ENCODE data around the gene ZDHHC1. TPM values are rescaled to one million over a fixed set of nuclear protein-coding genes. Genes with fewer than 3 reads are reported as not detected.

Gene ZDHHC1
- total and polyA plus RNA-seq, 3 donors from 2014 or later = 26.7 to 62.7 (median 62.0) TPM

DNA sequence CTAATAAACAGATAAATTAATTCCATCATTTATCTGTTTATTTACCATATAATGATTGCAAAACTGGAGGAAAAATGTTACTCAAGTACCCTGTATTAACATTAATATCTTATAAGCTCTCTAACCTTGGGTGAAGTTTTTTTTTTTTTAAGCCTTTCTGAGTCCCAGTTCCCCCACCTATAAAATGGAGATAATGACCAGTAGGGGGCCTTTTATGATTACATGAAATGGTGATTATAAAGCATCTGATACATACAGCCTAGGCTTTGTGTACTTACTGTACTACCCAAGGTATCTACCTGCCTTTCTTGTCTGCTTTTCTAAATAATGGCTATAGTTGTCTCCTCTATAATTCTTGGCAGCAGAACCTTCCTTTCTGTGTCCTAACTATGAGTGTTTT lies 67.1 kb downstream of the ZDHHC1 start:
- intact Hi-C loops (cut with DNase I; ENCODE audit: low total_unique reads) = no loop called here
- Histone ChIP-seq H3K4me1 (no peaks in the 10 kb centered on the region), H3K4me3 (no peak overlapping the region), H3K36me3 (ENCODE audit: low read depth, missing control alignments) (no peaks in the 10 kb centered on the region), H3K27me3 (no peaks in the 10 kb centered on the region), H3K9me3 (no peaks in the 10 kb centered on the region), H3K27ac (no peak overlapping the region)
- TF ChIP-seq POLR2A (IDR thresholded peaks at IDR 0.05) = no peak
- TF ChIP-seq, protein P1, sequence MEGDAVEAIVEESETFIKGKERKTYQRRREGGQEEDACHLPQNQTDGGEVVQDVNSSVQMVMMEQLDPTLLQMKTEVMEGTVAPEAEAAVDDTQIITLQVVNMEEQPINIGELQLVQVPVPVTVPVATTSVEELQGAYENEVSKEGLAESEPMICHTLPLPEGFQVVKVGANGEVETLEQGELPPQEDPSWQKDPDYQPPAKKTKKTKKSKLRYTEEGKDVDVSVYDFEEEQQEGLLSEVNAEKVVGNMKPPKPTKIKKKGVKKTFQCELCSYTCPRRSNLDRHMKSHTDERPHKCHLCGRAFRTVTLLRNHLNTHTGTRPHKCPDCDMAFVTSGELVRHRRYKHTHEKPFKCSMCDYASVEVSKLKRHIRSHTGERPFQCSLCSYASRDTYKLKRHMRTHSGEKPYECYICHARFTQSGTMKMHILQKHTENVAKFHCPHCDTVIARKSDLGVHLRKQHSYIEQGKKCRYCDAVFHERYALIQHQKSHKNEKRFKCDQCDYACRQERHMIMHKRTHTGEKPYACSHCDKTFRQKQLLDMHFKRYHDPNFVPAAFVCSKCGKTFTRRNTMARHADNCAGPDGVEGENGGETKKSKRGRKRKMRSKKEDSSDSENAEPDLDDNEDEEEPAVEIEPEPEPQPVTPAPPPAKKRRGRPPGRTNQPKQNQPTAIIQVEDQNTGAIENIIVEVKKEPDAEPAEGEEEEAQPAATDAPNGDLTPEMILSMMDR (IDR thresholded peaks at IDR 0.05) = peak in 1 of 3 experiments; percentile 47
- no peak for DNase-seq

- TF ChIP-seq POLR2A (IDR thresholded peaks at IDR 0.05) = no peak
- TF ChIP-seq, protein P1 (IDR thresholded peaks at IDR 0.05) = no peak
- H3K9me3 ChIP-seq = no peaks in the 10 kb centered on the region
- no peaks in the 10 kb centered on the region for H3K27me3 ChIP-seq
- 93% methylated on average over 3 of the region's 3 CpGs for WGBS, 2 donors
- DNase-seq = no peak
- intact Hi-C loops (cut with DNase I; ENCODE audit: low total_unique reads) = no loop called here
- no peak overlapping the region for H3K27ac ChIP-seq
- no peak overlapping the region for H3K4me3 ChIP-seq
- H3K4me1 ChIP-seq = no peaks in the 10 kb centered on the region
- H3K36me3 ChIP-seq (ENCODE audit: low read depth, missing control alignments) = no peaks in the 10 kb centered on the region
Measured at GRCh38 chr16:67346341-67346740, 69.9 kb downstream of the ZDHHC1 start.

- H3K27ac ChIP-seq = no peak overlapping the region
- DNase-seq = no peak
- TF ChIP-seq, protein P1 (IDR thresholded peaks at IDR 0.05) = no peak
- TF ChIP-seq POLR2A (IDR thresholded peaks at IDR 0.05) = no peak
- no peaks in the 10 kb centered on the region for H3K4me1 ChIP-seq
- H3K9me3 ChIP-seq = no peaks in the 10 kb centered on the region
- 65 to 79% methylated on average over 1 of the region's 1 CpG for WGBS, 2 donors
- H3K36me3 ChIP-seq (ENCODE audit: low read depth, missing control alignments) = no peaks in the 10 kb centered on the region
- intact Hi-C loops (cut with DNase I; ENCODE audit: low total_unique reads) = no loop called here
- H3K4me3 ChIP-seq = no peak overlapping the region
- H3K27me3 ChIP-seq = no peaks in the 10 kb centered on the region
Measured at GRCh38 chr16:67345401-67345800, 70.9 kb downstream of the ZDHHC1 start.

Small RNA genes lying within 50 kb of the gene (small RNA-seq; reads per million reads assigned to genes)
- 0 reads per million in 2 donors for gene RNU1-123P

Other genes with a start within 250 kb of the ZDHHC1 start
- gene NOL3, start 245.9 kb downstream of the ZDHHC1 start, total RNA-seq = 10 to 100 TPM; 16.2 to 34.9 TPM
- gene NOL3, start 245.9 kb downstream of the ZDHHC1 start, polyA plus RNA-seq (ENCODE audit: insufficient read depth, low read depth, low replicate concordance) = 11.8 TPM
- 10 to 100 TPM; 65.1 to 89.4 TPM for gene MATCAP1, start 232.5 kb downstream of the ZDHHC1 start, total RNA-seq
- gene MATCAP1, start 232.5 kb downstream of the ZDHHC1 start, polyA plus RNA-seq (ENCODE audit: insufficient read depth, low read depth, low replicate concordance) = 44.6 TPM
- 1 to 10 TPM; 5.1 to 9.0 TPM for gene EXOC3L1, start 226.3 kb downstream of the ZDHHC1 start, total RNA-seq
- 2.6 TPM for gene EXOC3L1, start 226.3 kb downstream of the ZDHHC1 start, polyA plus RNA-seq (ENCODE audit: insufficient read depth, low read depth, low replicate concordance)
- gene E2F4, start 224.3 kb downstream of the ZDHHC1 start, total RNA-seq = 100 to 1,000 TPM; 110 to 126 TPM
- 72.5 TPM for gene E2F4, start 224.3 kb downstream of the ZDHHC1 start, polyA plus RNA-seq (ENCODE audit: insufficient read depth, low read depth, low replicate concordance)
- gene ELMO3, start 217.3 kb downstream of the ZDHHC1 start, total RNA-seq = 10 to 100 TPM in 1 of 2 donors, 1 to 10 TPM in 1; 9.3 to 10.5 TPM
- gene ELMO3, start 217.3 kb downstream of the ZDHHC1 start, polyA plus RNA-seq (ENCODE audit: insufficient read depth, low read depth, low replicate concordance) = 22.2 TPM
- 10 to 100 TPM; 57.4 to 66.8 TPM for gene TMEM208, start 189.3 kb downstream of the ZDHHC1 start, total RNA-seq
- gene TMEM208, start 189.3 kb downstream of the ZDHHC1 start, polyA plus RNA-seq (ENCODE audit: insufficient read depth, low read depth, low replicate concordance) = 55.6 TPM
- gene FHOD1, start 169.0 kb downstream of the ZDHHC1 start, total RNA-seq = 10 to 100 TPM; 28.8 to 40.0 TPM
- gene FHOD1, start 169.0 kb downstream of the ZDHHC1 start, polyA plus RNA-seq (ENCODE audit: insufficient read depth, low read depth, low replicate concordance) = 17.0 TPM
- 10 to 100 TPM in 1 of 2 donors, 1 to 10 TPM in 1; 6.8 to 15.7 TPM for gene SLC9A5, start 167.5 kb downstream of the ZDHHC1 start, total RNA-seq
- gene SLC9A5, start 167.5 kb downstream of the ZDHHC1 start, polyA plus RNA-seq (ENCODE audit: insufficient read depth, low read depth, low replicate concordance) = 4.8 TPM
- gene PLEKHG4, start 136.9 kb downstream of the ZDHHC1 start, total RNA-seq = 100 to 1,000 TPM in 1 of 2 donors, 10 to 100 TPM in 1; 86.5 to 137 TPM
- gene PLEKHG4, start 136.9 kb downstream of the ZDHHC1 start, polyA plus RNA-seq (ENCODE audit: insufficient read depth, low read depth, low replicate concordance) = 102 TPM
- gene KCTD19, start 89.7 kb downstream of the ZDHHC1 start, total RNA-seq = 100 to 1,000 TPM in 1 of 2 donors, 10 to 100 TPM in 1; 59.2 to 102 TPM
- gene KCTD19, start 89.7 kb downstream of the ZDHHC1 start, polyA plus RNA-seq (ENCODE audit: insufficient read depth, low read depth, low replicate concordance) = 144 TPM
- gene LRRC36, start 89.7 kb downstream of the ZDHHC1 start, total RNA-seq = 10 to 100 TPM; 28.3 to 40.9 TPM
- 94.5 TPM for gene LRRC36, start 89.7 kb downstream of the ZDHHC1 start, polyA plus RNA-seq (ENCODE audit: insufficient read depth, low read depth, low replicate concordance)
- gene TPPP3, start 23.0 kb downstream of the ZDHHC1 start, total RNA-seq = 10 to 100 TPM in 1 of 2 donors, 1 to 10 TPM in 1; 9.5 to 17.5 TPM
- 67.6 TPM for gene TPPP3, start 23.0 kb downstream of the ZDHHC1 start, polyA plus RNA-seq (ENCODE audit: insufficient read depth, low read depth, low replicate concordance)
- gene HSD11B2, start 14.6 kb upstream of the ZDHHC1 start, total RNA-seq = 1 to 10 TPM; 4.9 to 7.7 TPM
- gene HSD11B2, start 14.6 kb upstream of the ZDHHC1 start, polyA plus RNA-seq (ENCODE audit: insufficient read depth, low read depth, low replicate concordance) = 11.5 TPM
- 100 to 1,000 TPM in 1 of 2 donors, 10 to 100 TPM in 1; 95.0 to 135 TPM for gene ATP6V0D1, start 64.7 kb upstream of the ZDHHC1 start, total RNA-seq
- gene ATP6V0D1, start 64.7 kb upstream of the ZDHHC1 start, polyA plus RNA-seq (ENCODE audit: insufficient read depth, low read depth, low replicate concordance) = 165 TPM
- 1 to 10 TPM; 1.2 to 1.7 TPM for gene AGRP, start 67.1 kb upstream of the ZDHHC1 start, total RNA-seq
- gene AGRP, start 67.1 kb upstream of the ZDHHC1 start, polyA plus RNA-seq (ENCODE audit: insufficient read depth, low read depth, low replicate concordance) = not detected
- gene RIPOR1, start 112.4 kb upstream of the ZDHHC1 start, total RNA-seq = 100 to 1,000 TPM in 1 of 2 donors, 10 to 100 TPM in 1; 79.4 to 109 TPM
- gene RIPOR1, start 112.4 kb upstream of the ZDHHC1 start, polyA plus RNA-seq (ENCODE audit: insufficient read depth, low read depth, low replicate concordance) = 36.1 TPM
- gene CTCF, start 146.0 kb upstream of the ZDHHC1 start, total RNA-seq = 10 to 100 TPM; 45.5 to 47.0 TPM
- gene CTCF, start 146.0 kb upstream of the ZDHHC1 start, polyA plus RNA-seq (ENCODE audit: insufficient read depth, low read depth, low replicate concordance) = 25.9 TPM
- 1 to 10 TPM; 5.6 to 7.9 TPM for gene CARMIL2, start 228.7 kb upstream of the ZDHHC1 start, total RNA-seq
- 3.1 TPM for gene CARMIL2, start 228.7 kb upstream of the ZDHHC1 start, polyA plus RNA-seq (ENCODE audit: insufficient read depth, low read depth, low replicate concordance)
- gene ACD, start 243.8 kb upstream of the ZDHHC1 start, total RNA-seq = 10 to 100 TPM; 44.7 to 48.3 TPM
- 40.3 TPM for gene ACD, start 243.8 kb upstream of the ZDHHC1 start, polyA plus RNA-seq (ENCODE audit: insufficient read depth, low read depth, low replicate concordance)
- 10 to 100 TPM; 30.0 to 80.1 TPM for gene PARD6A, start 244.5 kb upstream of the ZDHHC1 start, total RNA-seq
- gene PARD6A, start 244.5 kb upstream of the ZDHHC1 start, polyA plus RNA-seq (ENCODE audit: insufficient read depth, low read depth, low replicate concordance) = 35.4 TPM

Measured in testis (tissue), 3 donors.